ENCODE data around the gene UFC1. TPM values are rescaled to one million over a fixed set of nuclear protein-coding genes. Genes with fewer than 3 reads are reported as not detected.

The UFC1 gene
- total RNA-seq, 1 experiment from 2014 or later = 63.7 TPM

DNA sequence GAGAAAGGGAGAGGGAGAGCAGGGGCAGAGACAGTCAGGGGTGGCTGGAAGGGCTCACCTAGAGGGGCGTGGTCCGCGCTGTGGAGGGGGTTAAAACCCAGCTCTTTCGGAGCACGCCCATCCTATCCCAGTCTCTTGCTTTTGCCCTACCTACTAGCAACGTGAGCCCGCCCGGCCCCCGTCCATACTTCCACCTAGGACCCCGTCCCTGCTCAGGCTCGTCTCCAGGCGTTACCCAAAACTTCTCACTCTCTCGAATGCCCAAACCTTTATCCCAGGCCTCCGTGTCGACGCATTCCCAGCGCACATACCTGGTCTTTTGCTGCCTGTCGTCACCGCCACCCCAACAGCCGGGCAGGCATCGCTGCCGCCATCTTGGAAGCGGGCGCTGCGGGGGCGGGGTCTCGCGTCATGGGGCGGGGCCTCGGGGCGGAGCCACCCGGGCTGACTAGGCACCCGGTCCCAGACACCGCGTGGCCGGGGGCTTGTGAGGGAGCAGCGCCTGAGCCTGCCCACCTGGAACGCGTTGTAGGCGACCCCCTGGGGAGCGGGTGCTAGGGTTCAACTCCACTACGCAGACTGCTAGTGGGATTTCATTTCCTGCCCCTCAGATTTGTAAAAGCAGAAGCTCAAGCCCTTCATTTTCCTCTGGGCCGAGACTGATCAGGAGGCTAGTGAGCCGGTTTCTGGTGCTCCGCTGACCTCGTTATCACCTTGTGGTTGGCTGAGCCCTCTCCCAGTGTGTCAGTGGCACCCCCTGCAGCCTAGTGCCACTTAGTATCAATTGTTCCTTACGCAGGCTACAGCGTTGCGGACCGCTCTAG, 23.5 kb downstream of the UFC1 start, which contains the start of gene B4GALT3 (continued):
- TF ChIP-seq YY1 (IDR thresholded peaks at IDR 0.05; ENCODE audit: extremely low read depth, insufficient replicate concordance, low read depth, low read length) (peak; percentile 99), SP1 (IDR thresholded peaks at IDR 0.05; ENCODE audit: low read depth) (peak; percentile 69), TCF7L2 (IDR thresholded peaks at IDR 0.05; ENCODE audit: borderline replicate concordance, extremely low read depth, insufficient read depth, insufficient read length) (no peak), POLR2AphosphoS5 (IDR thresholded peaks at IDR 0.05; ENCODE audit: low read depth, low read length) (peak; percentile 98)

DNA sequence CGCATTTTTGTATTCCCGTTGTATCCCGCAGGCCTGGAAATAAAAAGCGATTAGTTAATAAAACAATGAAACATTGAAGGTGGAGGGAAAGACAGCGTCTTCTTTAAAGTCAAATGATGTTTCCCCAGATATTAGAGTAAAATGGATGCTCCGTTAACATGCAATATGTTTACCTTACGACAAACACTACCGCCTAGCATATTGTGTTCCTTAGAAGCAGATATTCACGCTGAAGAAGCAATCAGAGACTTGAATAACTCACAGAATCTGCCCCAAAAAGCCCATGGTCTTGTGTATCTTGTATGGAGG, 24.1 kb downstream of the UFC1 start:
- ATAC-seq (no peak), DNase-seq (ENCODE audit: low read depth, low spot score) (no peak)
- ChIA-PET POLR2A (interaction anchor here (1.5 kb wide), 1 partner anchor 12 kb away, joined by 8 read pairs; the partner anchor contains the start of gene PPOX), CTCF (interaction anchor here (2.1 kb wide), 1 partner anchor 12 kb away, joined by 9 read pairs; the partner anchor contains the start of gene PPOX), RAD21 (ENCODE audit: low non-redundant PET in 1 of 2, low total read pairs in 2 of 2, uncharacterized antibody in 2 of 2, unreplicated experiment in 2 of 2) (no interaction called here)
- Histone ChIP-seq H4K20me1 (ENCODE audit: insufficient read depth) (no peaks in the 10 kb centered on the region), H2AFZ (ENCODE audit: low read depth, low read length, poor library complexity, severe bottlenecking) (no peak overlapping the region), H3K79me2 (ENCODE audit: insufficient read depth, low read length) (peaks cover 17% of the 10 kb centered on the region), H3K9me2 (ENCODE audit: insufficient read depth) (no peaks in the 10 kb centered on the region), H3K4me3 (replicated peaks in 1 of 2; ENCODE audit: low read depth in 1 of 2, low read length in 2 of 2) (peak overlapping the region; percentile 90 to 93), H3K4me2 (ENCODE audit: low read length) (peak overlapping the region; percentile 89), H3K36me3 (ENCODE audit: control insufficient read depth in 1 of 2, insufficient read depth in 2 of 2, low read length in 2 of 2) (peaks cover 12 to 17% of the 10 kb centered on the region in 2 experiments; a peak in 2 of 4 replicates), H3K27ac (ENCODE audit: low read depth, low read length) (peak overlapping the region; percentile 57), H3K9me3 (ENCODE audit: control insufficient read depth in 1 of 2, insufficient read depth in 1 of 2, low read depth in 1 of 2, low read length in 2 of 2) (no peaks in the 10 kb centered on the region), H3K9ac (ENCODE audit: low read length) (peak overlapping the region; percentile 81), H3K4me1 (ENCODE audit: control insufficient read depth in 1 of 2, insufficient read depth in 2 of 2, low read length in 2 of 2) (peaks cover 19 to 32% of the 10 kb centered on the region in 2 experiments), H3K27me3 (ENCODE audit: insufficient read depth, low read length) (no peaks in the 10 kb centered on the region)
- intact Hi-C loops (cut with micrococcal nuclease) = no loop called here
- TF ChIP-seq, protein P1, sequence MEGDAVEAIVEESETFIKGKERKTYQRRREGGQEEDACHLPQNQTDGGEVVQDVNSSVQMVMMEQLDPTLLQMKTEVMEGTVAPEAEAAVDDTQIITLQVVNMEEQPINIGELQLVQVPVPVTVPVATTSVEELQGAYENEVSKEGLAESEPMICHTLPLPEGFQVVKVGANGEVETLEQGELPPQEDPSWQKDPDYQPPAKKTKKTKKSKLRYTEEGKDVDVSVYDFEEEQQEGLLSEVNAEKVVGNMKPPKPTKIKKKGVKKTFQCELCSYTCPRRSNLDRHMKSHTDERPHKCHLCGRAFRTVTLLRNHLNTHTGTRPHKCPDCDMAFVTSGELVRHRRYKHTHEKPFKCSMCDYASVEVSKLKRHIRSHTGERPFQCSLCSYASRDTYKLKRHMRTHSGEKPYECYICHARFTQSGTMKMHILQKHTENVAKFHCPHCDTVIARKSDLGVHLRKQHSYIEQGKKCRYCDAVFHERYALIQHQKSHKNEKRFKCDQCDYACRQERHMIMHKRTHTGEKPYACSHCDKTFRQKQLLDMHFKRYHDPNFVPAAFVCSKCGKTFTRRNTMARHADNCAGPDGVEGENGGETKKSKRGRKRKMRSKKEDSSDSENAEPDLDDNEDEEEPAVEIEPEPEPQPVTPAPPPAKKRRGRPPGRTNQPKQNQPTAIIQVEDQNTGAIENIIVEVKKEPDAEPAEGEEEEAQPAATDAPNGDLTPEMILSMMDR (IDR thresholded peaks at IDR 0.05 in 2 of 3, conservative IDR thresholded peaks at IDR 0.05 in 1 of 3; ENCODE audit: borderline replicate concordance in 1 of 3, insufficient read depth in 1 of 3, low read depth in 2 of 3, low read length in 2 of 3) = 0 out of 6 replicates have a peak, but pooled peaks of 1 of the 3 experiments have one; percentile 1
- TF ChIP-seq, protein P2, sequence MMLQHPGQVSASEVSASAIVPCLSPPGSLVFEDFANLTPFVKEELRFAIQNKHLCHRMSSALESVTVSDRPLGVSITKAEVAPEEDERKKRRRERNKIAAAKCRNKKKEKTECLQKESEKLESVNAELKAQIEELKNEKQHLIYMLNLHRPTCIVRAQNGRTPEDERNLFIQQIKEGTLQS (IDR thresholded peaks at IDR 0.05) = no peak
- TF ChIP-seq ELF1 (IDR thresholded peaks at IDR 0.05; ENCODE audit: borderline replicate concordance, low read depth) (no peak), FOSL1 (IDR thresholded peaks at IDR 0.05; ENCODE audit: low read depth) (0 out of 2 replicates have a peak, but pooled peaks have one; percentile 7), POLR2A (IDR thresholded peaks at IDR 0.05; ENCODE audit: borderline replicate concordance, extremely low read depth, insufficient read depth, insufficient read length) (no peak), TCF7L2 (IDR thresholded peaks at IDR 0.05; ENCODE audit: borderline replicate concordance, extremely low read depth, insufficient read depth, insufficient read length) (no peak)
- TSS peak; percentile 95 for BruUV-seq (replicated peaks)
